Keratinocyte (primary cell): ENCODE data around the gene PCNX1. TPM values are rescaled to one million over a fixed set of nuclear protein-coding genes. Genes with fewer than 3 reads are reported as not detected.

Experiments used
- DNase-seq: peaks from one replicate; pipeline ENCODE4 v3.0.0-alpha.2; 2011; ENCODE audit warnings: low read depth, missing footprints, low spot score
- FAIRE-seq: peaks from 2 replicates; lab custom pipeline; 2011; peaks lifted over from hg19 to GRCh38; lab: Jason Lieb, UNC
- H2AFZ ChIP-seq: 2 replicates; pipeline ENCODE4 v1.6.0; 2012; ENCODE audit warnings: low read length, control low read depth, inconsistent platforms; ENCODE audit not compliant: control insufficient read depth
- H3K27ac ChIP-seq: 2 replicates; pipeline ENCODE4 v1.5.1; 2011; ENCODE audit warnings: low read length; ENCODE audit not compliant: control insufficient read depth, insufficient read depth
- H3K27me3 ChIP-seq: 3 replicates; pipeline ENCODE4 v1.6.0; 2011; ENCODE audit warnings: low read length; ENCODE audit not compliant: control insufficient read depth, insufficient read depth; ENCODE audit errors: extremely low read depth
- H3K36me3 ChIP-seq, 2 experiments: 2 replicates in 1 of 2; 3 replicates in 1 of 2; pipeline ENCODE4 v1.5.1; 2011; ENCODE audit warnings: low read length in 2 of 2, mild to moderate bottlenecking in 1 of 2; ENCODE audit not compliant: control insufficient read depth in 2 of 2, insufficient read depth in 2 of 2; ENCODE audit errors: extremely low read depth in 1 of 2
- H3K4me1 ChIP-seq: 3 replicates; pipeline ENCODE4 v1.5.1; 2011; ENCODE audit warnings: low read length; ENCODE audit not compliant: control insufficient read depth, insufficient read depth; ENCODE audit errors: extremely low read depth
- H3K4me2 ChIP-seq: 3 replicates; pipeline ENCODE4 v1.6.0; 2011; ENCODE audit warnings: low read depth, low read length; ENCODE audit not compliant: control insufficient read depth, insufficient read depth; ENCODE audit errors: extremely low read depth
- H3K4me3 ChIP-seq, 3 experiments: fragments of 200-600 bp in 1 of 3; sonication (generic) in 1 of 3; 2 replicates in 2 of 3; 3 replicates in 1 of 3; pipeline ENCODE4 v1.5.1; 2011 to 2016; ENCODE audit warnings: low read length in 3 of 3, mild to moderate bottlenecking in 3 of 3, control low read depth in 2 of 3, inconsistent platforms in 1 of 3, low read depth in 1 of 3, mixed read lengths in 1 of 3, mixed run types in 1 of 3, moderate library complexity in 1 of 3; ENCODE audit not compliant: control insufficient read depth in 2 of 3, insufficient read depth in 2 of 3; ENCODE audit errors: extremely low read depth in 1 of 3
- H3K79me2 ChIP-seq: 2 replicates; pipeline ENCODE4 v1.6.0; 2012; ENCODE audit warnings: low read length; ENCODE audit not compliant: control insufficient read depth, insufficient read depth
- H3K9ac ChIP-seq: 3 replicates; pipeline ENCODE4 v1.6.0; 2011; ENCODE audit warnings: low read length; ENCODE audit not compliant: control insufficient read depth, insufficient read depth; ENCODE audit errors: extremely low read depth
- H3K9me1 ChIP-seq: 3 replicates; pipeline ENCODE4 v1.6.0; 2011; ENCODE audit warnings: low read length; ENCODE audit not compliant: control insufficient read depth, insufficient read depth; ENCODE audit errors: extremely low read depth
- H3K9me3 ChIP-seq: 2 replicates; pipeline ENCODE4 v1.5.1; 2012; ENCODE audit warnings: low read depth, low read length; ENCODE audit not compliant: control insufficient read depth
- H4K20me1 ChIP-seq: 3 replicates; pipeline ENCODE4 v1.6.0; 2011; ENCODE audit warnings: low read length; ENCODE audit not compliant: control insufficient read depth, insufficient read depth; ENCODE audit errors: extremely low read depth
- CTCF ChIP-seq, 3 experiments: IDR thresholded peaks in 1 of 3; conservative IDR thresholded peaks in 1 of 3; optimal IDR thresholded peaks in 1 of 3; 2 replicates in 2 of 3; 3 replicates in 1 of 3; pipeline versions ENCODE3 to v1.5.1; 2011; ENCODE audit warnings: low read length in 3 of 3, mild to moderate bottlenecking in 3 of 3, moderate library complexity in 2 of 3, control low read depth in 1 of 3, inconsistent platforms in 1 of 3; ENCODE audit not compliant: insufficient read depth in 2 of 3; ENCODE audit errors: extremely low read depth in 1 of 3
- EZH2 ChIP-seq: IDR thresholded peaks from one replicate; pipeline ENCODE4 v1.6.1; 2012; ENCODE audit warnings: inconsistent platforms, mild to moderate bottlenecking, low read length, moderate library complexity
- dilution Hi-C: fragments of 300-500 bp; cut with MboI; formaldehyde crosslinking; loops from one replicate; pipeline ENCODE4 v1.7.0; 2020; ENCODE audit warnings: low sequenced_read_pairs; ENCODE audit not compliant: extremely low pct_ligation_motif_present
- polyA plus RNA-seq, 5 experiments: library from polyadenylated mRNA; depleted of rRNA in 3 of 5; stranded (reverse) in 3 of 5; stranded (forward) in 1 of 5; unstranded in 1 of 5; fragments of >200 nt; gene quantifications; 1 replicate in 1 of 5; 2 replicates in 3 of 5; 3 replicates in 1 of 5; pipeline versions ENCODE4 v1.2.1 to v1.2.3, GENCODE V29; 2011 to 2012; ENCODE audit warnings: missing spikeins in 2 of 5, low read depth in 1 of 5, low replicate concordance in 1 of 5

The PCNX1 gene
- polyA plus RNA-seq, 1 donor (not counting 4 experiments of a cell fraction or from before 2014, with no cell fraction given): 39.8 TPM

- Histone ChIP-seq H3K9me1 (no peaks in the 10 kb centered on the region), H3K79me2 (peaks cover 36% of the 10 kb centered on the region), H3K9me3 (no peaks in the 10 kb centered on the region), H3K9ac (no peak overlapping the region), H4K20me1 (no peaks in the 10 kb centered on the region), H3K4me3 (no peak overlapping the region), H3K4me1 (no peaks in the 10 kb centered on the region), H2AFZ (no peak overlapping the region), H3K27me3 (no peaks in the 10 kb centered on the region), H3K4me2 (no peak overlapping the region), H3K36me3 (peaks cover 3 to 4% of the 10 kb centered on the region in 2 experiments), H3K27ac (no peak overlapping the region)
- DNase-seq (no peak), FAIRE-seq (no peak)
- dilution Hi-C loops: no loop called here
- TF ChIP-seq EZH2 (no peak), CTCF (optimal IDR thresholded peaks at IDR 0.05 in 1 of 3, IDR thresholded peaks at IDR 0.05 in 1 of 3, conservative IDR thresholded peaks at IDR 0.05 in 1 of 3; ENCODE audit: extremely low read depth in 1 of 3, insufficient read depth in 2 of 3, low read length in 3 of 3) (no peak)
These were observed 45.2 kb downstream of the PCNX1 start for GRCh38 chr14:70952485-70952884.

GRCh38 chr14:70954068-70954467 lies 46.8 kb downstream of the PCNX1 start:
- Histone ChIP-seq H3K9me1 (no peaks in the 10 kb centered on the region), H4K20me1 (no peaks in the 10 kb centered on the region), H3K79me2 (peaks cover 38% of the 10 kb centered on the region), H3K27ac (no peak overlapping the region), H3K36me3 (peaks cover 2 to 7% of the 10 kb centered on the region in 2 experiments), H3K4me2 (no peak overlapping the region), H3K4me3 (no peak overlapping the region), H3K9me3 (no peaks in the 10 kb centered on the region), H3K4me1 (no peaks in the 10 kb centered on the region), H3K27me3 (no peaks in the 10 kb centered on the region), H3K9ac (no peak overlapping the region), H2AFZ (no peak overlapping the region)
- TF ChIP-seq EZH2: no peak
- dilution Hi-C loops: no loop called here
- no peak for FAIRE-seq
- DNase-seq: no peak
